GM21619 (cell line): Measurements from ENCODE around the gene CCND1.

Experiments
- ATAC-seq: cut with Tn5 transposase; IDR thresholded peaks from one replicate; pipeline ENCODE4 v1.9.1; 2021; ENCODE audit not compliant: unreplicated experiment

Gene CCND1

GRCh38 chr11:69640260-69640994 is 529 bp upstream of the CCND1 start:
- no peak for ATAC-seq

- no peak for ATAC-seq
These were observed 959 bp downstream of the CCND1 start for GRCh38 chr11:69641681-69642548.

GRCh38 chr11:69642549-69642912 is 1.6 kb downstream of the CCND1 start:
- no peak for ATAC-seq

- ATAC-seq: peak; percentile 68
These were observed 2.1 kb downstream of the CCND1 start for GRCh38 chr11:69642913-69643632.

GRCh38 chr11:69643646-69644045 is 2.7 kb downstream of the CCND1 start:
- no peak for ATAC-seq

GRCh38 chr11:69644071-69644961 is 3.4 kb downstream of the CCND1 start:
- ATAC-seq: no peak

GRCh38 chr11:69644962-69645675 is 4.2 kb downstream of the CCND1 start:
- ATAC-seq: no peak

GRCh38 chr11:69645801-69646492 is 5.0 kb downstream of the CCND1 start:
- ATAC-seq: no peak

GRCh38 chr11:69646493-69647389 is 5.8 kb downstream of the CCND1 start:
- ATAC-seq: no peak

GRCh38 chr11:69647390-69647748 is 6.4 kb downstream of the CCND1 start:
- no peak for ATAC-seq

- ATAC-seq: no peak
These were observed 7.0 kb downstream of the CCND1 start for GRCh38 chr11:69647761-69648497.

- ATAC-seq: no peak
These were observed 8.0 kb downstream of the CCND1 start for GRCh38 chr11:69648679-69649575.

GRCh38 chr11:69649576-69649900 is 8.6 kb downstream of the CCND1 start:
- ATAC-seq: no peak

GRCh38 chr11:69650081-69650831 is 9.3 kb downstream of the CCND1 start:
- no peak for ATAC-seq

GRCh38 chr11:69650832-69651344 is 9.9 kb downstream of the CCND1 start:
- ATAC-seq: no peak
